ENCODE results near the gene GZMA.

- TF ChIP-seq CTCF (IDR thresholded peaks at IDR 0.05; ENCODE audit: low read length): no peak
- no peak for TF ChIP-seq EZH2 (IDR thresholded peaks at IDR 0.05; ENCODE audit: borderline replicate concordance, low read length)
Measured at GRCh38 chr5:55114061-55114460, 11.6 kb downstream of the GZMA start.
